GM12878 (cell line): ENCODE results near the gene NSUN7.

Source experiments
- BRCA1 ChIP-seq: IDR thresholded peaks from 2 replicates; pipeline ENCODE4 v1.6.1; 2011; ENCODE audit warnings: low read depth, low read length, improper control_type of control experiment
- EP300 ChIP-seq, 2 experiments: fragments of 150-350 bp in 1 of 2; IDR thresholded peaks; 2 replicates each; pipeline ENCODE4 v1.6.1; 2011 to 2012; ENCODE audit warnings: low read depth in 2 of 2, low read length in 2 of 2, borderline replicate concordance in 1 of 2, improper control_type of control experiment in 1 of 2, inconsistent platforms in 1 of 2; ENCODE audit not compliant: control insufficient read depth in 1 of 2
- EZH2 ChIP-seq: IDR thresholded peaks from 2 replicates; pipeline ENCODE4 v1.6.1; 2012; ENCODE audit warnings: low read depth, mild to moderate bottlenecking, control low read depth, inconsistent platforms, low read length, borderline replicate concordance; ENCODE audit not compliant: control insufficient read depth
- FOXM1 ChIP-seq: IDR thresholded peaks from 2 replicates; pipeline ENCODE4 v1.6.1; 2012; ENCODE audit warnings: low read depth, mild to moderate bottlenecking, inconsistent platforms, low read length, moderate library complexity
- RFX5 ChIP-seq: IDR thresholded peaks from 2 replicates; pipeline ENCODE4 v1.6.1; 2011; ENCODE audit warnings: low read depth, low read length, improper control_type of control experiment
- TAF1 ChIP-seq: IDR thresholded peaks from 2 replicates; pipeline ENCODE4 v1.6.1; 2011; ENCODE audit warnings: mild to moderate bottlenecking, low read depth, low read length, borderline replicate concordance
- ZBED1 ChIP-seq: IDR thresholded peaks from 2 replicates; pipeline ENCODE4 v1.6.1; 2016; ENCODE audit warnings: borderline replicate concordance
- TF ChIP-seq, protein P1 (sequence below), 3 experiments: IDR thresholded peaks in 2 of 3; conservative IDR thresholded peaks in 1 of 3; 2 replicates each; pipeline ENCODE4 v1.5.1; 2011; ENCODE audit warnings: low read depth in 3 of 3, low read length in 3 of 3, mild to moderate bottlenecking in 3 of 3, control low read depth in 2 of 3, moderate library complexity in 2 of 3, inconsistent platforms in 1 of 3, mixed read lengths in 1 of 3; ENCODE audit not compliant: control insufficient read depth in 2 of 3, insufficient read depth in 1 of 3; ENCODE audit errors: extremely low read depth in 1 of 3
- TF ChIP-seq, protein P2 (sequence below): IDR thresholded peaks from 2 replicates; pipeline ENCODE4 v1.6.1; 2012; ENCODE audit warnings: low read depth, low read length, improper control_type of control experiment
- TF ChIP-seq, protein P3 (sequence below): IDR thresholded peaks from 2 replicates; pipeline ENCODE4 v1.6.1; 2012; ENCODE audit warnings: low read depth, low read length, improper control_type of control experiment

GRCh38 chr4:40829586-40829985 lies 79.8 kb downstream of the NSUN7 start:
- TF ChIP-seq, protein P1, sequence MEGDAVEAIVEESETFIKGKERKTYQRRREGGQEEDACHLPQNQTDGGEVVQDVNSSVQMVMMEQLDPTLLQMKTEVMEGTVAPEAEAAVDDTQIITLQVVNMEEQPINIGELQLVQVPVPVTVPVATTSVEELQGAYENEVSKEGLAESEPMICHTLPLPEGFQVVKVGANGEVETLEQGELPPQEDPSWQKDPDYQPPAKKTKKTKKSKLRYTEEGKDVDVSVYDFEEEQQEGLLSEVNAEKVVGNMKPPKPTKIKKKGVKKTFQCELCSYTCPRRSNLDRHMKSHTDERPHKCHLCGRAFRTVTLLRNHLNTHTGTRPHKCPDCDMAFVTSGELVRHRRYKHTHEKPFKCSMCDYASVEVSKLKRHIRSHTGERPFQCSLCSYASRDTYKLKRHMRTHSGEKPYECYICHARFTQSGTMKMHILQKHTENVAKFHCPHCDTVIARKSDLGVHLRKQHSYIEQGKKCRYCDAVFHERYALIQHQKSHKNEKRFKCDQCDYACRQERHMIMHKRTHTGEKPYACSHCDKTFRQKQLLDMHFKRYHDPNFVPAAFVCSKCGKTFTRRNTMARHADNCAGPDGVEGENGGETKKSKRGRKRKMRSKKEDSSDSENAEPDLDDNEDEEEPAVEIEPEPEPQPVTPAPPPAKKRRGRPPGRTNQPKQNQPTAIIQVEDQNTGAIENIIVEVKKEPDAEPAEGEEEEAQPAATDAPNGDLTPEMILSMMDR (IDR thresholded peaks at IDR 0.05 in 2 of 3, conservative IDR thresholded peaks at IDR 0.05 in 1 of 3; ENCODE audit: control insufficient read depth in 2 of 3, extremely low read depth in 1 of 3, insufficient read depth in 1 of 3, low read depth in 3 of 3, low read length in 3 of 3), result no peak
- TF ChIP-seq RFX5 (no peak), EP300 (IDR thresholded peaks at IDR 0.05; ENCODE audit: borderline replicate concordance in 1 of 2, control insufficient read depth in 1 of 2, low read depth in 2 of 2, low read length in 2 of 2) (no peak), EZH2 (no peak), TAF1 (no peak), FOXM1 (no peak), BRCA1 (no peak), ZBED1 (no peak)
- TF ChIP-seq, protein P2, sequence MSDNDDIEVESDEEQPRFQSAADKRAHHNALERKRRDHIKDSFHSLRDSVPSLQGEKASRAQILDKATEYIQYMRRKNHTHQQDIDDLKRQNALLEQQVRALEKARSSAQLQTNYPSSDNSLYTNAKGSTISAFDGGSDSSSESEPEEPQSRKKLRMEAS, result no peak
- TF ChIP-seq, protein P3, sequence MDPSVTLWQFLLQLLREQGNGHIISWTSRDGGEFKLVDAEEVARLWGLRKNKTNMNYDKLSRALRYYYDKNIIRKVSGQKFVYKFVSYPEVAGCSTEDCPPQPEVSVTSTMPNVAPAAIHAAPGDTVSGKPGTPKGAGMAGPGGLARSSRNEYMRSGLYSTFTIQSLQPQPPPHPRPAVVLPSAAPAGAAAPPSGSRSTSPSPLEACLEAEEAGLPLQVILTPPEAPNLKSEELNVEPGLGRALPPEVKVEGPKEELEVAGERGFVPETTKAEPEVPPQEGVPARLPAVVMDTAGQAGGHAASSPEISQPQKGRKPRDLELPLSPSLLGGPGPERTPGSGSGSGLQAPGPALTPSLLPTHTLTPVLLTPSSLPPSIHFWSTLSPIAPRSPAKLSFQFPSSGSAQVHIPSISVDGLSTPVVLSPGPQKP, result no peak
